ENCODE results near the gene SMIM28. TPM values are rescaled to one million over a fixed set of nuclear protein-coding genes. Genes with fewer than 3 reads are reported as not detected.

The SMIM28 gene
- not detected for total RNA-seq
- not detected for polyA plus RNA-seq
- total RNA-seq = 0 reads per million in 6 experiments

GRCh38 chr6:138377844-138378243 lies at the start of gene SMIM28:
Gene SMIM28 (plus strand): TSS chr6:138377905. CDS start chr6:138378073, 168 bp downstream.
- Mint-ChIP-seq H3K4me3 (no peak within 1 kb of the TSS), H3K4me1 (no peaks in the 10 kb centered on the region), H3K36me3 (no peaks in the 10 kb centered on the region), H3K27me3 (peaks cover 0 to 3% (median 2%) of the 10 kb centered on the region in 5 donors), H3K9me3 (no peaks in the 10 kb centered on the region), H3K27ac (no peak within 1 kb of the TSS)
- DNase-seq (no peak), ATAC-seq (no peak)
- POLR2A ChIA-PET = interaction anchor here (1.1 kb wide), 1 partner anchor 26 kb away, joined by 4 read pairs; the partner anchor contains the start of gene HEBP2

DNA sequence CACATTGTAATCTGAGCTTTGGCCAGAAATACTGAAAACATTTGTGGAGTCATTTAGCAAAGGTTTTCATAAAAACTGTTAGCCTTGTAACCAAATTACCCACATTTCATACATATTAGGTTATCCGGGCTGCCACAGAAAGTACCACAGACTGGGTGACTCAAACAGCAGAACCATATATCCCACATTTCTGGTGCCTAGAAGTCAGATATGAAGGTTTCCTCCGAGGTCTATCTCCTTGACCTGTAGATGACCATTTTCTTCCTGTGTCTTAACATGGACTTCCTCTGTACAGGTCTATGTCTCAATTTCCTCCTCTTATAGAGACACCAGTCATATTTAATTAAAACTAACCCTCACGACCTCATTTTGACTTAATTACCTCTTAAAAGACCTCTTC lies 49.5 kb upstream of the SMIM28 start:
- H3K4me3 Mint-ChIP-seq = no peak overlapping the region

GRCh38 chr6:138330763-138331162 lies 46.9 kb upstream of the SMIM28 start:
- no peaks in the 10 kb centered on the region for H3K36me3 Mint-ChIP-seq
- H3K4me1 Mint-ChIP-seq = no peaks in the 10 kb centered on the region
- H3K4me3 Mint-ChIP-seq = no peak overlapping the region
- H3K9me3 Mint-ChIP-seq = no peaks in the 10 kb centered on the region
- peaks cover 3 to 18% (median 10%) of the 10 kb centered on the region in 5 donors for H3K27me3 Mint-ChIP-seq
- DNase-seq (no peak), ATAC-seq (no peak)
- H3K27ac Mint-ChIP-seq = no peak overlapping the region
- POLR2A ChIA-PET = no interaction called here

More for the DNA sequence above, 49.5 kb upstream of the SMIM28 start:
- no peak for DNase-seq
- peaks cover 2 to 10% (median 9%) of the 10 kb centered on the region in 5 donors for H3K27me3 Mint-ChIP-seq
- no peaks in the 10 kb centered on the region for H3K36me3 Mint-ChIP-seq
- no peak for ATAC-seq
- H3K4me1 Mint-ChIP-seq = no peaks in the 10 kb centered on the region
- no peak overlapping the region for H3K27ac Mint-ChIP-seq
- no peaks in the 10 kb centered on the region for H3K9me3 Mint-ChIP-seq
- POLR2A ChIA-PET = no interaction called here

DNA sequence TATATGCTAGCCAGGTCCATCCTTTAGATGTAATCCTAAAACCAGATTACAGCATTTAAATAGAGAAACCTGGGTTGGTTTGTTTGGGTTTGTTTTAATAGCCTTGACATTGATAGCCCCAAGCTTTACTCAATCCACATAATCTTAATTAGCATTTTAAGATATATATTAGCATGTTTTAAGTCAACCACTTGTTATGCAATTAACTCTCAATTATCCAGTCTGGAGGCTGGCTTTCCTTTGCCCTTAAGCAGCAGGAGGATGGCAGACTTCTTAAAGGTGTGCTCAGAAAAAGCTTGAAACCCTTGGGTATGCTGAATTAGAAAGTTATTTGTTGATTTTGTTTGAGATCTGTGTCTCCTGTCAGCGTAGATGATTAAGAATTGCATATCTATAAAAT lies 46.3 kb upstream of the SMIM28 start:
- Mint-ChIP-seq H3K27ac (no peak overlapping the region), H3K4me3 (no peak overlapping the region), H3K9me3 (no peaks in the 10 kb centered on the region), H3K27me3 (peaks cover 3 to 17% (median 9%) of the 10 kb centered on the region in 5 donors), H3K4me1 (no peaks in the 10 kb centered on the region), H3K36me3 (no peaks in the 10 kb centered on the region)
- ATAC-seq = no peak
- POLR2A ChIA-PET = no interaction called here
- no peak for DNase-seq

DNA sequence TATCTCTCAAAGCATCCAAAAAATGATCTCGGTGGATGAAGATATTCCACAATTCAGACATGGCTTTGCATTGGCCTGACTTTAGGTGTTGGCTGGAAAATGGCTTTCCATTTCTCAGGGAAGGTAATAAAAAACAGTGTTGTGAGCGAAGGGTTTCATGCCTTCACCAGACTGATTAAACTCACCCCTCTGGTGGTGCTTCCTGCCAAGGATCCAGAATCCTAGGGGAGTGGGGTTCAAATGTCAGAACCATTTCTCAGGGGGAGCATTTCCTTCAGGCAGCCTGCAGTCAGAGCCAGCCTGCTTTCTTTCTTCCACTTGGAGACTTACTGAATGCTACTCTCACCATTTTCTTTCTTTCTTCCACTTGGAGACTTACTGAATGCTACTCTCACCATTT lies 45.7 kb upstream of the SMIM28 start:
- peaks cover 3 to 12% (median 5%) of the 10 kb centered on the region in 5 donors for H3K27me3 Mint-ChIP-seq
- no peak overlapping the region for H3K4me3 Mint-ChIP-seq
- POLR2A ChIA-PET = no interaction called here
- no peak for DNase-seq
- no peaks in the 10 kb centered on the region for H3K4me1 Mint-ChIP-seq
- no peak overlapping the region for H3K27ac Mint-ChIP-seq
- H3K9me3 Mint-ChIP-seq = no peaks in the 10 kb centered on the region
- ATAC-seq = no peak
- no peaks in the 10 kb centered on the region for H3K36me3 Mint-ChIP-seq

- POLR2A ChIA-PET = no interaction called here
- Mint-ChIP-seq H3K9me3 (no peaks in the 10 kb centered on the region), H3K27ac (peak overlapping the region in 1 of 10 donors; percentile 31), H3K36me3 (no peaks in the 10 kb centered on the region), H3K4me1 (no peaks in the 10 kb centered on the region), H3K27me3 (peaks cover under 1 to 9% (median 4%) of the 10 kb centered on the region in 5 donors), H3K4me3 (no peak overlapping the region)
- ATAC-seq (no peak), DNase-seq (no peak)
These were observed 43.7 kb upstream of the SMIM28 start for GRCh38 chr6:138334000-138334399.

DNA sequence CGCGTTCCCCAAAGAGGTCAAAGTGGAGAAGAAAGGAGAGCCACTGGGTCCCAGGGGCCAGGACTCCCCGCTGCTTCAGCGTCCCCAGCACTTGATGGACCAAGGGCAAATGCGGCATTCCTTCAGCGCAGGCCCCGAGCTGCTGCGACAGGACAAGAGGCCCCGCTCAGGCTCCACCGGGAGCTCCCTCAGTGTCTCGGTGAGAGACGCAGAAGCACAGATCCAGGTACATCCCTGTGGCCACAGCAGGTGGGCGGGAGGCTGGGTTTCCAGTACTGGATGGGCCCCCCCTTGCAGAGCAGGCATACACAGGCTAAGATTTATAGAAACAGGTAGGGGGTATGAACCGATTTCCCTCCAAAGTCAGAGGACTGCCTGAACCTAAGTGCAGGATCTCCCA lies 42.7 kb upstream of the SMIM28 start:
- H3K4me3 Mint-ChIP-seq = no peak overlapping the region
- H3K4me1 Mint-ChIP-seq = no peaks in the 10 kb centered on the region
- no peak for DNase-seq
- no peaks in the 10 kb centered on the region for H3K36me3 Mint-ChIP-seq
- ATAC-seq = no peak
- no peaks in the 10 kb centered on the region for H3K9me3 Mint-ChIP-seq
- H3K27ac Mint-ChIP-seq = no peak overlapping the region
- peaks cover 1 to 18% (median 4%) of the 10 kb centered on the region in 5 donors for H3K27me3 Mint-ChIP-seq
- POLR2A ChIA-PET = no interaction called here

- no peak overlapping the region for H3K27ac Mint-ChIP-seq
- no peak for DNase-seq
- no peaks in the 10 kb centered on the region for H3K9me3 Mint-ChIP-seq
- H3K4me3 Mint-ChIP-seq = no peak overlapping the region
- peaks cover 1 to 19% (median 6%) of the 10 kb centered on the region in 5 donors for H3K27me3 Mint-ChIP-seq
- no peaks in the 10 kb centered on the region for H3K36me3 Mint-ChIP-seq
- ATAC-seq = no peak
- H3K4me1 Mint-ChIP-seq = no peaks in the 10 kb centered on the region
- POLR2A ChIA-PET = no interaction called here
These were observed 41.5 kb upstream of the SMIM28 start for GRCh38 chr6:138336221-138336620.

- Mint-ChIP-seq H3K9me3 (no peaks in the 10 kb centered on the region), H3K27me3 (peaks cover 1 to 19% (median 6%) of the 10 kb centered on the region in 5 donors), H3K4me3 (no peak overlapping the region), H3K36me3 (no peaks in the 10 kb centered on the region), H3K27ac (no peak overlapping the region), H3K4me1 (no peaks in the 10 kb centered on the region)
- ATAC-seq (no peak), DNase-seq (no peak)
- POLR2A ChIA-PET = no interaction called here
These were observed 40.6 kb upstream of the SMIM28 start for GRCh38 chr6:138337076-138337475.

GRCh38 chr6:138339024-138339423 lies 38.7 kb upstream of the SMIM28 start:
- ATAC-seq (no peak), DNase-seq (no peak)
- POLR2A ChIA-PET = no interaction called here
- Mint-ChIP-seq H3K9me3 (no peaks in the 10 kb centered on the region), H3K4me3 (no peak overlapping the region), H3K36me3 (no peaks in the 10 kb centered on the region), H3K27ac (no peak overlapping the region), H3K27me3 (peaks cover 1 to 25% (median 7%) of the 10 kb centered on the region in 5 donors), H3K4me1 (no peaks in the 10 kb centered on the region)

GRCh38 chr6:138341176-138341575 lies 36.5 kb upstream of the SMIM28 start:
- H3K36me3 Mint-ChIP-seq = no peaks in the 10 kb centered on the region
- H3K27ac Mint-ChIP-seq = no peak overlapping the region
- H3K27me3 Mint-ChIP-seq = peaks cover 0 to 21% (median 3%) of the 10 kb centered on the region in 5 donors
- H3K4me1 Mint-ChIP-seq = no peaks in the 10 kb centered on the region
- ATAC-seq (no peak), DNase-seq (no peak)
- H3K9me3 Mint-ChIP-seq = no peaks in the 10 kb centered on the region
- POLR2A ChIA-PET = no interaction called here
- H3K4me3 Mint-ChIP-seq = no peak overlapping the region

- H3K36me3 Mint-ChIP-seq = no peaks in the 10 kb centered on the region
- DNase-seq (no peak), ATAC-seq (no peak)
- no peak overlapping the region for H3K4me3 Mint-ChIP-seq
- H3K27ac Mint-ChIP-seq = no peak overlapping the region
- POLR2A ChIA-PET = no interaction called here
- peaks cover 2 to 27% (median 8%) of the 10 kb centered on the region in 5 donors for H3K27me3 Mint-ChIP-seq
- no peaks in the 10 kb centered on the region for H3K4me1 Mint-ChIP-seq
- no peaks in the 10 kb centered on the region for H3K9me3 Mint-ChIP-seq
These were observed 34.6 kb upstream of the SMIM28 start for GRCh38 chr6:138343112-138343511.

DNA sequence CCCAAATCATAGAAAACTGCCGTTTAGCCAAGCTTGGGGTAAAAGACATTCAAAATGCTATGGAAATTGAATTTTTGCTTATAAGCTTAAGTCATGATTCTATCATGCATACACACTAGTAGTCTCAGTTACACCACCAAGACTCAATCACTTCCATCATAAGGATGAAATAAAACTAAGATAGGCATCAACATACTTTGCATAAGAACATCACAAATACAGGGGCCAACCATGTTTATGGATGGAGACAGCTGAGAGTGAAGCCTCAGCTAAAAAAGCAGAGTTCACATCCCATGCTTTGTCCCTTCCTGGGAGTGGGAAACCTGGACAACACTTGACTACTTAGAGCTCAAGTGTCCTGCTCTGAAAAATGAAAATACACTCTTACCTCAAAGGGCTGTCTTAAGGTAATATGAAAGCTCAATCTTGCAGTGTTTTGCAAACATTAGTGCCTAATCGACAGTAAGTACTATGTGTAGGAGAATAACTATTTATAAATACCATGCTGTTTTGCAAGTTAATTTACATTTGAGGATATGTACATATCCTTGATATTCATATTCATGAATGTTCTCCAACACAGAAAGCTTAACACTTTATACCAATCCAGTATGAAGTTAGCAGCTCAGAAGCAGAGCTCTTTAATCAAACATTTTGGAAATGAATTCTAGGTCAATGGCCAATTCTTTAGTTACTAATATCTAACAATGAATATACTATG lies 32.0 kb upstream of the SMIM28 start:
- Mint-ChIP-seq H3K4me3 (no peak overlapping the region), H3K27ac (no peak overlapping the region), H3K27me3 (peaks cover 5 to 20% (median 8%) of the 10 kb centered on the region in 5 donors), H3K4me1 (no peaks in the 10 kb centered on the region), H3K9me3 (no peaks in the 10 kb centered on the region), H3K36me3 (no peaks in the 10 kb centered on the region)
- DNase-seq (no peak), ATAC-seq (no peak)
- POLR2A ChIA-PET = interaction anchor here (0.6 kb wide), 1 partner anchor 49 kb away, joined by 4 read pairs; no protein-coding TSS in a partner anchor

Data from naive thymus-derived CD8-positive, alpha-beta T cell (primary cell).